GM18873 (cell line): ENCODE data around the gene MACROD2.
"Not testable (repeated sequence)": the region's sequence is repeated elsewhere in the genome, so short reads cannot be mapped to it uniquely, and the experiment has no call there.

Experiments used
- ATAC-seq: cut with Tn5 transposase; IDR thresholded peaks from one replicate; pipeline ENCODE4 v1.9.1; 2021; ENCODE audit warnings: mild to moderate bottlenecking, moderate library complexity, moderate number of reproducible peaks; ENCODE audit not compliant: unreplicated experiment, low FRiP score

The MACROD2 gene

GRCh38 chr20:15951658-15952057 is 1956.3 kb downstream of the MACROD2 start:
- ATAC-seq: no peak

DNA sequence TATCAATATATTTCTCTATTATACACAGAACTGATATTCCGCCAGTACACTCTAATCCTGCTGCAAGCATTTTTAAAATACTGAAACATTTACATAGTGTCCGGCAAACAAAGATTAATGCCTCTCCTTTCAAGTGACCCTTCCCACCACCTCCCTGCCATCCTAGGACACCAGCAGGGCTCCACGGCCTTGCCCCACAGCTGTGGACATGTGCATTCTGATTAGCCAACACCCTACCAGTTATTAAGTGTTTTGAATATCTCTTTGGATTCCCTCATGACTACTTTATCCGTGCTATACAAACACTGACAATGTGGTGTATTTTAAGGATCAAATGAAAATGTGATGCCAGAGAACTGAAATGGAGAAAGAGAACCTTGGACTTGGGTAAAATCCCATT is 1962.8 kb downstream of the MACROD2 start:
- no peak for ATAC-seq

GRCh38 chr20:15965165-15965564 is 1969.8 kb downstream of the MACROD2 start:
- ATAC-seq: no peak

DNA sequence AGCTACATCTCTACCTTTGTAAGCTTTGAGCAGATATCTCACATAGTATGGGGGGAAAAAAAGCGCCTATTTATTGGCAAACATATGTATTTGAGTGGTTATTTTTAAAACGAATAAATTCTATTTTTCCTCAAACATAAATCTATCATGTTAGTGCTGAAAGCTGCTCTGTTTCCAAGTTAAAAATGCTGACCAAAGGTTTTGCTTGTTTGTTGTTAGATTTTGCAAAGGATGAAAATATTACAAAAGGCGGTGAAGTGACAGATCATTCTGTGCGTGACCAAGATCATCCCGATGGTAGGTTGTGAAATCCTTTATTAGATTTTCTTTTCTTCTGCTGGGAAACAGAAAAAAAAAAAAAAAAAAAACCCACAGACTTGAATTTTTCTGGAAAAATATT is 1972.0 kb downstream of the MACROD2 start:
- ATAC-seq: no peak

- no peak for ATAC-seq
Measured at GRCh38 chr20:15976047-15976736, 1980.9 kb downstream of the MACROD2 start.

- no peak for ATAC-seq
Measured at GRCh38 chr20:15977026-15977425, 1981.7 kb downstream of the MACROD2 start.

GRCh38 chr20:15977758-15978157 is 1982.4 kb downstream of the MACROD2 start:
- ATAC-seq: no peak

- ATAC-seq: not testable (repeated sequence)
Measured at GRCh38 chr20:15985494-15986368, 1990.4 kb downstream of the MACROD2 start.

DNA sequence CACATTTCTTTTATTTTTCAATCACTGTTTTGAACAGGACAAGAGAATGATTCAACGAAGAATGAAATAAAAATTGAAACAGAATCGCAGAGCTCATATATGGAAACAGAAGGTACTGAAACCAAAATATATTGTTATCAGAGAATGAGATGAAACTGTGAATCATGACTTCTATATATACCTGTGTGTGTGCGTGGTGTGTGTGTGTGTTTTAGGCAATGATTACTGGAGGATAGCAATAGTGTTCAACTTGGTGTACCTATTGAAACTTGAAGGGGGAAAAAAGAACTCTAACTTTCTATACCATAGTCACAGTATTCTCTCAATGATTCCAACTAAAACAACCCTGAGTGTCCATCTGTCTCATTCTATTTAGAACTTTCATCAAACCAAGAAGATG is 1991.4 kb downstream of the MACROD2 start:
- peak; percentile 88 for ATAC-seq

GRCh38 chr20:15991279-15991678 is 1996.0 kb downstream of the MACROD2 start:
- ATAC-seq: no peak

DNA sequence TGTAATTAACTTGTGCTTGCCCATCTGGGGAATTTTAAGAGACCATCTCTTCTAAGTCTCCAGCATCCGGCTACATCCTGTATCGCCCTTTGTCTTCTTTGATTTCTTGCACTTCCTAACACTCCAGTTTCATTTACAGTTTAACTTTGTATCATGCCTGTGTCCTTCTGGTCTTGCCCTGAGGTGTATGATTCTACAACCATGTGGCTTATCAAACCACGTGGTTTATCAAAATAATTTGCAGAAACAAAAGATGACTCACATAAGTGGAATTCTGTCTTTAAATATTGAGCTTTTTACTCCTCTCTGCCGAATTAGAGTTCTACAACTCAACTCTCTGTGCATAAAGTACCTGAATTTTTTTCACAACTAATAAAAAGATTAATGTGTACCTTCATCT is 1997.2 kb downstream of the MACROD2 start:
- no peak for ATAC-seq

- ATAC-seq: no peak
Measured at GRCh38 chr20:16000112-16000511, 2004.8 kb downstream of the MACROD2 start.

DNA sequence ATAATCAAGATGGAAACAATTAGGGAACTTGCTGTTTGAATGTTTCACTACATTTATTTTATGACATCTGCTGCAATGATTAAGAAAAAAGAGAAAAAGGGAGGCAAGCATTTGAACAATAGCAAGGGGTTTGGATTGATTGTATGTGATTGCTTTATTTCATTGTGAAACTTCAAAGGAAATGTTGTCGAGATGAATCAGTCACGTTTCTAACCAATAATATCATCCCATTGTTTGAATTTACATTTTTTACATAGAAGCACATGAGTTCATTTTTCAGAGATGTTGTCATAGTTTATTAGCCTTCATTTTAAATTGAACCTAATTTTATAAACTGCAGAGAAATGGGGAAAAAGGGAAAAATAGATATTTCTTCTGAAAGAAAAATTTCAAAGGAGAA is 2006.0 kb downstream of the MACROD2 start:
- ATAC-seq: no peak

GRCh38 chr20:16003310-16003709 is 2008.0 kb downstream of the MACROD2 start:
- ATAC-seq: no peak

GRCh38 chr20:16004108-16004854 is 2009.0 kb downstream of the MACROD2 start:
- no peak for ATAC-seq

GRCh38 chr20:16005021-16005914 is 2010.0 kb downstream of the MACROD2 start:
- no peak for ATAC-seq

GRCh38 chr20:16005915-16006493 is 2010.7 kb downstream of the MACROD2 start:
- no peak for ATAC-seq

- ATAC-seq: peak; percentile 97
Measured at GRCh38 chr20:16007164-16007563, 2011.8 kb downstream of the MACROD2 start.

GRCh38 chr20:16007962-16008361 is 2012.6 kb downstream of the MACROD2 start:
- ATAC-seq: no peak

- no peak for ATAC-seq
Measured at GRCh38 chr20:16011056-16011455, 2015.7 kb downstream of the MACROD2 start.
